IMR-90 (cell line): Measurements from ENCODE around the gene RXFP1. TPM values are rescaled to one million over a fixed set of nuclear protein-coding genes. Genes with fewer than 3 reads are reported as not detected.

Experiments
- ATAC-seq: fragments of 200-7000 bp; cut with Tn5 transposase; 2 replicates; pipeline ENCODE4 v1.9.1; 2020; ENCODE audit warnings: low read depth, mild to moderate bottlenecking, moderate library complexity
- BruUV-seq: library from RNA; stranded (reverse); fragments of 400-500 nt; replicated peaks from 2 replicates; lab custom pipeline; 2021; lab: Mats Ljungman, UMichigan
- CTCF ChIA-PET: fragments of 300-600 bp; formaldehyde crosslinking; extraction: SDS; loops from one replicate; lab custom pipeline; 2021; ENCODE audit warnings: antibody characterized with exemption; lab: Yijun Ruan, JAX
- POLR2A ChIA-PET: fragments of 300-600 bp; sonication (Branson Sonifier 250); formaldehyde crosslinking; loops from one replicate; lab custom pipeline; 2022; ENCODE audit warnings: antibody characterized with exemption; ENCODE audit not compliant: unreplicated experiment; lab: Charles Lee
- DNase-seq: peaks from one replicate; pipeline ENCODE4 v3.0.0; 2013
- H2AFZ ChIP-seq: replicated peaks from 2 replicates; pipeline ENCODE3; 2013; ENCODE audit warnings: low read length, mild to moderate bottlenecking; ENCODE audit not compliant: poor library complexity
- H2AK5ac ChIP-seq: 2 replicates; pipeline ENCODE4 v1.6.1; 2013; ENCODE audit warnings: low read depth, low read length, inconsistent platforms
- H2AK9ac ChIP-seq: replicated peaks from 2 replicates; pipeline ENCODE3; 2013; ENCODE audit warnings: mild to moderate bottlenecking, low read depth, low read length, moderate library complexity; ENCODE audit not compliant: poor library complexity
- H2BK120ac ChIP-seq: 2 replicates; pipeline ENCODE4 v1.6.1; 2013; ENCODE audit warnings: low read depth, low read length, inconsistent platforms
- H2BK15ac ChIP-seq: 3 replicates; pipeline ENCODE4 v1.6.1; 2013; ENCODE audit warnings: low read depth, low read length, inconsistent platforms
- H2BK20ac ChIP-seq: 2 replicates; pipeline ENCODE4 v1.6.1; 2013; ENCODE audit warnings: low read depth, mild to moderate bottlenecking, inconsistent platforms, low read length, moderate library complexity
- H2BK5ac ChIP-seq: 2 replicates; pipeline ENCODE4 v1.6.1; 2013; ENCODE audit warnings: mild to moderate bottlenecking, low read depth, low read length, inconsistent platforms; ENCODE audit not compliant: poor library complexity, severe bottlenecking
- H3K14ac ChIP-seq: replicated peaks from 2 replicates; pipeline ENCODE4 v1.6.1; 2013; ENCODE audit warnings: low read depth, low read length, inconsistent platforms
- H3K18ac ChIP-seq: 2 replicates; pipeline ENCODE4 v1.6.1; 2013; ENCODE audit warnings: low read depth, low read length, control low read depth
- H3K23ac ChIP-seq: 2 replicates; pipeline ENCODE4 v1.6.1; 2013; ENCODE audit warnings: low read depth, low read length, inconsistent platforms
- H3K27ac ChIP-seq: 2 replicates; pipeline ENCODE4 v1.5.1; 2013; ENCODE audit warnings: mild to moderate bottlenecking, control low read depth, low read length; ENCODE audit not compliant: insufficient read depth
- H3K27me3 ChIP-seq: 2 replicates; pipeline ENCODE4 v1.6.1; 2013; ENCODE audit warnings: low read length; ENCODE audit not compliant: control insufficient read depth, insufficient read depth
- H3K36me3 ChIP-seq: 2 replicates; pipeline ENCODE4 v1.6.1; 2013; ENCODE audit warnings: low read length, mixed read lengths; ENCODE audit not compliant: control insufficient read depth, insufficient read depth
- H3K4ac ChIP-seq: 2 replicates; pipeline ENCODE4 v1.6.1; 2013; ENCODE audit warnings: low read depth, low read length, inconsistent platforms
- H3K4me1 ChIP-seq: 2 replicates; pipeline ENCODE4 v1.6.1; 2013; ENCODE audit warnings: low read length, mixed read lengths; ENCODE audit not compliant: control insufficient read depth, insufficient read depth
- H3K4me2 ChIP-seq: 2 replicates; pipeline ENCODE4 v1.6.1; 2013; ENCODE audit warnings: low read depth, mild to moderate bottlenecking, control low read depth, low read length, moderate library complexity
- H3K4me3 ChIP-seq: 2 replicates; pipeline ENCODE4 v1.5.1; 2013; ENCODE audit warnings: low read depth, mild to moderate bottlenecking, control low read depth, low read length, moderate library complexity; ENCODE audit not compliant: insufficient read depth
- H3K56ac ChIP-seq: 2 replicates; pipeline ENCODE4 v1.6.1; 2013; ENCODE audit warnings: low read length, inconsistent platforms; ENCODE audit not compliant: insufficient read depth; ENCODE audit errors: extremely low read depth
- H3K79me1 ChIP-seq, 2 experiments: 2 replicates each; pipeline ENCODE4 v1.6.1; 2013; ENCODE audit warnings: low read length in 2 of 2, inconsistent platforms in 1 of 2, low read depth in 1 of 2
- H3K9ac ChIP-seq: 2 replicates; pipeline ENCODE4 v1.6.1; 2013; ENCODE audit warnings: low read depth, low read length, control low read depth
- H3K9me1 ChIP-seq: 2 replicates; pipeline ENCODE4 v1.6.1; 2013; ENCODE audit warnings: low read length, inconsistent platforms; ENCODE audit not compliant: insufficient read depth
- H3K9me3 ChIP-seq: 2 replicates; pipeline ENCODE4 v1.6.1; 2013; ENCODE audit warnings: low read length; ENCODE audit not compliant: control insufficient read depth, insufficient read depth
- H4K20me1 ChIP-seq: 2 replicates; pipeline ENCODE4 v1.6.1; 2013; ENCODE audit warnings: low read length, inconsistent platforms; ENCODE audit not compliant: insufficient read depth
- H4K5ac ChIP-seq: 2 replicates; pipeline ENCODE4 v1.6.1; 2013; ENCODE audit warnings: mild to moderate bottlenecking, low read depth, low read length, control low read depth
- H4K8ac ChIP-seq, 2 experiments: 2 replicates each; pipeline ENCODE4 v1.6.1; 2013; ENCODE audit warnings: low read depth in 2 of 2, low read length in 2 of 2, control low read depth in 1 of 2, inconsistent platforms in 1 of 2
- H4K91ac ChIP-seq: 2 replicates; pipeline ENCODE4 v1.6.1; 2013; ENCODE audit warnings: low read depth, low read length, inconsistent platforms; ENCODE audit not compliant: insufficient read depth
- BHLHE40 ChIP-seq: fragments of 150-350 bp; IDR thresholded peaks from 2 replicates; pipeline ENCODE4 v1.6.1; 2016; ENCODE audit warnings: mild to moderate bottlenecking, low read depth, low read length
- CEBPB ChIP-seq: IDR thresholded peaks from 2 replicates; pipeline ENCODE4 v1.6.1; 2012; ENCODE audit warnings: low read depth, low read length, improper control_type of control experiment
- CHD1 ChIP-seq: IDR thresholded peaks from 2 replicates; pipeline ENCODE4 v1.6.1; 2012; ENCODE audit warnings: low read depth, low read length, improper control_type of control experiment
- CTCF ChIP-seq: conservative IDR thresholded peaks from 2 replicates; pipeline ENCODE4 v1.5.1; 2012; ENCODE audit warnings: mild to moderate bottlenecking, low read depth, low read length, improper control_type of control experiment
- ELK1 ChIP-seq: fragments of 150-350 bp; IDR thresholded peaks from 2 replicates; pipeline ENCODE4 v1.6.1; 2016; ENCODE audit warnings: low read depth, mild to moderate bottlenecking, low read length, moderate library complexity, borderline replicate concordance
- FOS ChIP-seq: fragments of 150-350 bp; IDR thresholded peaks from 2 replicates; pipeline ENCODE4 v1.6.1; 2016; ENCODE audit warnings: low read depth, low read length
- MAFK ChIP-seq: IDR thresholded peaks from 2 replicates; pipeline ENCODE4 v1.6.1; 2012; ENCODE audit warnings: low read depth, low read length, improper control_type of control experiment
- MAZ ChIP-seq: IDR thresholded peaks from 2 replicates; pipeline ENCODE4 v1.6.1; 2012; ENCODE audit warnings: low read depth, mild to moderate bottlenecking, low read length, improper control_type of control experiment, moderate library complexity, borderline replicate concordance
- MXI1 ChIP-seq: IDR thresholded peaks from 2 replicates; pipeline ENCODE4 v1.6.1; 2012; ENCODE audit warnings: low read depth, mild to moderate bottlenecking, low read length, moderate library complexity, borderline replicate concordance
- NFE2L2 ChIP-seq: fragments of 150-350 bp; IDR thresholded peaks from 2 replicates; pipeline ENCODE4 v1.6.1; 2016; ENCODE audit warnings: low read depth, mild to moderate bottlenecking, low read length
- POLR2A ChIP-seq: IDR thresholded peaks from 2 replicates; pipeline ENCODE4 v1.6.1; 2012; ENCODE audit warnings: mild to moderate bottlenecking, low read depth, low read length
- RAD21 ChIP-seq: IDR thresholded peaks from 2 replicates; pipeline ENCODE4 v1.6.1; 2012; ENCODE audit warnings: low read length, improper control_type of control experiment
- RCOR1 ChIP-seq: IDR thresholded peaks from 2 replicates; pipeline ENCODE4 v1.6.1; 2012; ENCODE audit warnings: mild to moderate bottlenecking, low read length, improper control_type of control experiment; ENCODE audit not compliant: insufficient replicate concordance
- RFX5 ChIP-seq: IDR thresholded peaks from 2 replicates; pipeline ENCODE4 v1.8.0; 2012; ENCODE audit warnings: low read depth, mild to moderate bottlenecking, low read length, moderate library complexity
- SMC3 ChIP-seq: fragments of 150-350 bp; IDR thresholded peaks from 2 replicates; pipeline ENCODE4 v1.6.1; 2016; ENCODE audit warnings: low read depth, mild to moderate bottlenecking, antibody characterized with exemption, low read length, moderate library complexity
- USF2 ChIP-seq: fragments of 150-350 bp; IDR thresholded peaks from 2 replicates; pipeline ENCODE4 v1.6.1; 2017; ENCODE audit warnings: mild to moderate bottlenecking, antibody characterized with exemption, low read length, low read depth
- WGBS, 2 experiments: methylation state at CpG; one replicate each; pipeline versions ENCODE4 v1.1.5 to v1.1.7; 2013; ENCODE audit warnings: missing lambda C conversion rate in 2 of 2; ENCODE audit not compliant: insufficient read length in 1 of 2; ENCODE audit errors: extremely low coverage in 2 of 2; 5-methylcytosine and 5-hydroxymethylcytosine counted together
- dilution Hi-C: fragments of 300-500 bp; cut with HindIII; formaldehyde crosslinking; loops from one replicate; pipeline ENCODE4 v1.14.3; 2018; ENCODE audit warnings: low sequenced_read_pairs; ENCODE audit not compliant: unreplicated experiment
- in situ Hi-C: fragments of 300-500 bp; cut with MboI; formaldehyde crosslinking; loops from 3 replicates; pipeline ENCODE4 v1.14.3; 2019; ENCODE audit warnings: low sequenced_read_pairs, inconsistent platforms, mixed read lengths
- intact Hi-C: fragments of 100-400 bp; cut with micrococcal nuclease; formaldehyde crosslinking; loops from 2 replicates; pipeline ENCODE4 v1.10.0; 2022
- polyA plus RNA-seq, 3 experiments: library from polyadenylated mRNA; depleted of rRNA; stranded (reverse); fragments of >200 nt; gene quantifications; 2 replicates each; pipeline ENCODE4 v1.2.3, GENCODE V29; 2012; ENCODE audit warnings: low replicate concordance in 1 of 3
- total RNA-seq: library from RNA; depleted of rRNA; stranded (reverse); fragments of >200 nt; gene quantifications from 2 replicates; pipeline ENCODE4 v1.2.3, GENCODE V29; 2012

RXFP1 gene
- total and polyA plus RNA-seq, 2 of the 4 experiments (the other 2 are of a cell fraction), result not detected

- no peak overlapping the region for H4K5ac ChIP-seq
- H3K4me1 ChIP-seq, result no peaks in the 10 kb centered on the region
- no peak overlapping the region for H3K18ac ChIP-seq
- H3K36me3 ChIP-seq, result no peaks in the 10 kb centered on the region
- no peak overlapping the region for H2BK15ac ChIP-seq
- no peak overlapping the region for H2BK120ac ChIP-seq
- ATAC-seq, result no peak
- in situ Hi-C loops (no loop called here), dilution Hi-C loops (no loop called here), intact Hi-C loops (no loop called here)
- no peak overlapping the region for H4K8ac ChIP-seq
- H2AK5ac ChIP-seq, result no peak overlapping the region
- no peak for DNase-seq
- H3K4me3 ChIP-seq, result no peak overlapping the region
- 86% methylated on average over 1 of the region's 5 CpGs; no CpG with 5 or more reads in 1 of the 2 experiments for WGBS, 2 experiments
- H3K9me3 ChIP-seq, result no peaks in the 10 kb centered on the region
- no peak overlapping the region for H3K23ac ChIP-seq
- POLR2A ChIA-PET, result no interaction called here
- TF ChIP-seq RAD21 (no peak), RCOR1 (no peak), BHLHE40 (no peak), RFX5 (no peak), MAZ (no peak), ELK1 (no peak), CTCF (no peak), POLR2A (no peak), USF2 (no peak), CEBPB (no peak), CHD1 (no peak), NFE2L2 (no peak), FOS (no peak), MXI1 (no peak), MAFK (no peak), SMC3 (no peak)
- BruUV-seq, result no TSS peak
- no peak overlapping the region for H2AK9ac ChIP-seq
- no peak overlapping the region for H3K27ac ChIP-seq
- no peak overlapping the region for H3K4me2 ChIP-seq
- H3K9ac ChIP-seq, result no peak overlapping the region
- H4K91ac ChIP-seq, result no peak overlapping the region
- H2AFZ ChIP-seq, result no peak overlapping the region
- H3K27me3 ChIP-seq, result no peaks in the 10 kb centered on the region; the same call in 1 of the 2 replicates
- H3K79me1 ChIP-seq, result no peaks in the 10 kb centered on the region
- H2BK5ac ChIP-seq, result no peak overlapping the region
- no peaks in the 10 kb centered on the region for H4K20me1 ChIP-seq
- CTCF ChIA-PET, result no interaction called here
- H3K14ac ChIP-seq, result no peak overlapping the region
- H3K4ac ChIP-seq, result no peak overlapping the region
- no peak overlapping the region for H2BK20ac ChIP-seq
- H3K56ac ChIP-seq, result no peak overlapping the region
- H3K9me1 ChIP-seq, result no peaks in the 10 kb centered on the region
Observed at GRCh38 chr4:158588777-158589176, 67.1 kb downstream of the RXFP1 start.
